ENCODE results near the gene FOXL2NB. TPM values are rescaled to one million over a fixed set of nuclear protein-coding genes. Genes with fewer than 3 reads are reported as not detected.

Gene FOXL2NB
- total RNA-seq, 1 experiment from 2014 or later = not detected

GRCh38 chr3:138911621-138912020 is 35.4 kb upstream of the FOXL2NB start:
- TF ChIP-seq CTCF (conservative IDR thresholded peaks at IDR 0.05; ENCODE audit: low read depth, low read length) = no peak
- TF ChIP-seq EZH2 (IDR thresholded peaks at IDR 0.05; ENCODE audit: borderline replicate concordance, low read depth, low read length, poor library complexity, severe bottlenecking) = no peak
- Histone ChIP-seq H3K27me3 (replicated peaks; ENCODE audit: insufficient read depth, low read depth, low read length, poor library complexity) (no peaks in the 10 kb centered on the region), H3K9me3 (ENCODE audit: low read depth, low read length, poor library complexity, severe bottlenecking) (no peaks in the 10 kb centered on the region), H3K27ac (ENCODE audit: low read depth, low read length, poor library complexity, severe bottlenecking) (no peak overlapping the region), H3K4me3 (ENCODE audit: low read depth, low read length, poor library complexity, severe bottlenecking) (no peak overlapping the region), H3K4me1 (ENCODE audit: insufficient read depth, low read length, poor library complexity, severe bottlenecking) (no peaks in the 10 kb centered on the region), H3K36me3 (ENCODE audit: insufficient read depth, low read length, poor library complexity, severe bottlenecking) (no peaks in the 10 kb centered on the region)
- CTCF ChIA-PET = interaction anchor here (0.5 kb wide), 1 partner anchor 25 kb away, joined by 11 read pairs; no protein-coding TSS in a partner anchor
- POLR2A ChIA-PET (ENCODE audit: low non-redundant PET) = no interaction called here
- BruUV-seq (replicated peaks) = no TSS peak
- intact Hi-C loops (cut with micrococcal nuclease; ENCODE audit: unreplicated experiment) = no loop called here
- DNase-seq (ENCODE audit: low spot score) = no peak

GRCh38 chr3:138912237-138912636 is 34.8 kb upstream of the FOXL2NB start:
- Histone ChIP-seq H3K27ac (ENCODE audit: low read depth, low read length, poor library complexity, severe bottlenecking) (no peak overlapping the region), H3K36me3 (ENCODE audit: insufficient read depth, low read length, poor library complexity, severe bottlenecking) (no peaks in the 10 kb centered on the region), H3K9me3 (ENCODE audit: low read depth, low read length, poor library complexity, severe bottlenecking) (no peaks in the 10 kb centered on the region), H3K4me3 (ENCODE audit: low read depth, low read length, poor library complexity, severe bottlenecking) (no peak overlapping the region), H3K4me1 (ENCODE audit: insufficient read depth, low read length, poor library complexity, severe bottlenecking) (no peaks in the 10 kb centered on the region), H3K27me3 (replicated peaks; ENCODE audit: insufficient read depth, low read depth, low read length, poor library complexity) (no peaks in the 10 kb centered on the region)
- no peak for TF ChIP-seq CTCF (conservative IDR thresholded peaks at IDR 0.05; ENCODE audit: low read depth, low read length)
- no peak for TF ChIP-seq EZH2 (IDR thresholded peaks at IDR 0.05; ENCODE audit: borderline replicate concordance, low read depth, low read length, poor library complexity, severe bottlenecking)
- no TSS peak for BruUV-seq (replicated peaks)
- intact Hi-C loops (cut with micrococcal nuclease; ENCODE audit: unreplicated experiment) = no loop called here
- ChIA-PET CTCF (interaction anchor here (0.5 kb wide), 1 partner anchor 24 kb away, joined by 11 read pairs; no protein-coding TSS in a partner anchor), POLR2A (ENCODE audit: low non-redundant PET) (no interaction called here)
- DNase-seq (ENCODE audit: low spot score) = no peak

- no peak for DNase-seq (ENCODE audit: low spot score)
- CTCF ChIA-PET = interaction anchor here (0.7 kb wide), 2 partner anchors 22 to 213 kb away, joined by 3 to 4 read pairs; no protein-coding TSS in a partner anchor
- POLR2A ChIA-PET (ENCODE audit: low non-redundant PET) = interaction anchor here (0.7 kb wide), 1 partner anchor 39 kb away, joined by 5 read pairs; no protein-coding TSS in a partner anchor
- H3K9me3 ChIP-seq (ENCODE audit: low read depth, low read length, poor library complexity, severe bottlenecking) = no peaks in the 10 kb centered on the region
- H3K36me3 ChIP-seq (ENCODE audit: insufficient read depth, low read length, poor library complexity, severe bottlenecking) = no peaks in the 10 kb centered on the region
- no peaks in the 10 kb centered on the region for H3K4me1 ChIP-seq (ENCODE audit: insufficient read depth, low read length, poor library complexity, severe bottlenecking)
- H3K27me3 ChIP-seq (replicated peaks; ENCODE audit: insufficient read depth, low read depth, low read length, poor library complexity) = no peaks in the 10 kb centered on the region
- TF ChIP-seq CTCF (conservative IDR thresholded peaks at IDR 0.05; ENCODE audit: low read depth, low read length) (no peak), EZH2 (IDR thresholded peaks at IDR 0.05; ENCODE audit: borderline replicate concordance, low read depth, low read length, poor library complexity, severe bottlenecking) (no peak)
- no TSS peak for BruUV-seq (replicated peaks)
- intact Hi-C loops (cut with micrococcal nuclease; ENCODE audit: unreplicated experiment) = loop anchor here (2.0 kb wide), 1 partner anchor 845 kb away; no protein-coding TSS in a partner anchor
- no peak overlapping the region for H3K27ac ChIP-seq (ENCODE audit: low read depth, low read length, poor library complexity, severe bottlenecking)
- H3K4me3 ChIP-seq (ENCODE audit: low read depth, low read length, poor library complexity, severe bottlenecking) = no peak overlapping the region
Observed at GRCh38 chr3:138913766-138914165, 33.3 kb upstream of the FOXL2NB start.

Measured in A673 (cell line).